Activated CD8-positive, alpha-beta T cell treated with anti-CD3 and anti-CD28 coated beads for 36 hours (primary cell): ENCODE measurements around the gene DIRAS2. TPM values are rescaled to one million over a fixed set of nuclear protein-coding genes. Genes with fewer than 3 reads are reported as not detected.

ENCODE experiments used
- ATAC-seq: fragments of 200-7000 bp; cut with Tn5 transposase; one replicate; pipeline ENCODE4 v1.10.0; 2021; ENCODE audit warnings: mild to moderate bottlenecking, moderate library complexity
- CTCF ChIA-PET: fragments of 350-600 bp; sonication (Branson Sonifier 250); formaldehyde crosslinking; loops from one replicate; lab custom pipeline; 2021; ENCODE audit warnings: antibody characterized with exemption; lab: Charles Lee
- POLR2A ChIA-PET: fragments of 350-600 bp; sonication (Branson Sonifier 250); formaldehyde crosslinking; loops from one replicate; lab custom pipeline; 2021; ENCODE audit warnings: antibody characterized with exemption; lab: Charles Lee
- DNase-seq: peaks from one replicate; pipeline ENCODE4 v3.0.0-alpha.2; 2020
- H3K27ac Mint-ChIP-seq: one replicate; pipeline ENCODE4 v1.8.0; 2021; ENCODE audit warnings: mild to moderate bottlenecking, mixed read lengths
- H3K27me3 Mint-ChIP-seq: one replicate; pipeline ENCODE4 v1.8.0; 2021; ENCODE audit warnings: mixed read lengths
- H3K36me3 Mint-ChIP-seq: one replicate; pipeline ENCODE4 v1.8.0; 2021; ENCODE audit warnings: low read depth, mixed read lengths
- H3K4me1 Mint-ChIP-seq: one replicate; pipeline ENCODE4 v1.8.0; 2021; ENCODE audit warnings: low read depth, mixed read lengths
- H3K4me3 Mint-ChIP-seq: one replicate; pipeline ENCODE4 v1.8.0; 2021; ENCODE audit warnings: mild to moderate bottlenecking, moderate library complexity, mixed read lengths
- H3K9me3 Mint-ChIP-seq: one replicate; pipeline ENCODE4 v1.8.0; 2021; ENCODE audit warnings: mixed read lengths
- intact Hi-C: fragments of 100-400 bp; cut with micrococcal nuclease; formaldehyde crosslinking; loops from one replicate; pipeline ENCODE4 v1.10.0; 2022
- total RNA-seq, 2 experiments: library from RNA; stranded (reverse); gene quantifications; one replicate each; pipeline ENCODE4 v1.2.3, GENCODE V29; 2021
- TF ChIP-seq, protein P1 (sequence below): fragments of 200-600 bp; IDR thresholded peaks from one replicate; pipeline ENCODE4 v1.8.0; 2022; ENCODE audit warnings: antibody characterized with exemption, mild to moderate bottlenecking

DIRAS2 gene
- total RNA-seq, 2 experiments from 2014 or later = not detected

- Mint-ChIP-seq H3K27ac (no peak overlapping the region), H3K4me3 (no peak overlapping the region), H3K27me3 (no peaks in the 10 kb centered on the region), H3K4me1 (no peaks in the 10 kb centered on the region), H3K9me3 (no peaks in the 10 kb centered on the region), H3K36me3 (no peaks in the 10 kb centered on the region)
- DNase-seq (no peak), ATAC-seq (no peak)
- POLR2A ChIA-PET = no interaction called here
- TF ChIP-seq, protein P1, sequence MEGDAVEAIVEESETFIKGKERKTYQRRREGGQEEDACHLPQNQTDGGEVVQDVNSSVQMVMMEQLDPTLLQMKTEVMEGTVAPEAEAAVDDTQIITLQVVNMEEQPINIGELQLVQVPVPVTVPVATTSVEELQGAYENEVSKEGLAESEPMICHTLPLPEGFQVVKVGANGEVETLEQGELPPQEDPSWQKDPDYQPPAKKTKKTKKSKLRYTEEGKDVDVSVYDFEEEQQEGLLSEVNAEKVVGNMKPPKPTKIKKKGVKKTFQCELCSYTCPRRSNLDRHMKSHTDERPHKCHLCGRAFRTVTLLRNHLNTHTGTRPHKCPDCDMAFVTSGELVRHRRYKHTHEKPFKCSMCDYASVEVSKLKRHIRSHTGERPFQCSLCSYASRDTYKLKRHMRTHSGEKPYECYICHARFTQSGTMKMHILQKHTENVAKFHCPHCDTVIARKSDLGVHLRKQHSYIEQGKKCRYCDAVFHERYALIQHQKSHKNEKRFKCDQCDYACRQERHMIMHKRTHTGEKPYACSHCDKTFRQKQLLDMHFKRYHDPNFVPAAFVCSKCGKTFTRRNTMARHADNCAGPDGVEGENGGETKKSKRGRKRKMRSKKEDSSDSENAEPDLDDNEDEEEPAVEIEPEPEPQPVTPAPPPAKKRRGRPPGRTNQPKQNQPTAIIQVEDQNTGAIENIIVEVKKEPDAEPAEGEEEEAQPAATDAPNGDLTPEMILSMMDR = no peak
- intact Hi-C loops = no loop called here
- CTCF ChIA-PET = no interaction called here
Observed at GRCh38 chr9:90580576-90580975, 62.0 kb downstream of the DIRAS2 start.

DNA sequence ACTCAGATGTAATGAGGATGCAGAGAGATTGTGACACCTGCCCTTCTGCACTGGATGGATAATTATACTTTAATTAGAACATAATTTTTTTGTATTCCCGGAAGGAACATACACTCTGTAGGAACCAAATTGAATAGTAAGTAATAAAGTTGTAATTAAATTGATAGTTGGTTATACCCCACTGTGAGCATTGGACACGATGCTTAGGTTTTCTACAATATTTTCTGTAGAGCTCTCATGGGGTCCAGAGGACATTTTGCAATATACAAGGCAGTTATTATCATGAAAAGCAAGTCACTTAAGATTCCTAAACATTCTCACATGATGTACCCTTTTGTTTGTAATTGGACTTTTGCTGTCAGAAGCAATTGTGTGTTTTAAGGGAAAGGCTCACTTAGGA lies 63.4 kb downstream of the DIRAS2 start:
- TF ChIP-seq, protein P1 = no peak
- Mint-ChIP-seq H3K9me3 (no peaks in the 10 kb centered on the region), H3K4me1 (no peaks in the 10 kb centered on the region), H3K36me3 (no peaks in the 10 kb centered on the region), H3K27ac (no peak overlapping the region), H3K27me3 (no peaks in the 10 kb centered on the region), H3K4me3 (no peak overlapping the region)
- CTCF ChIA-PET = no interaction called here
- DNase-seq = no peak
- no peak for ATAC-seq
- POLR2A ChIA-PET = no interaction called here
- intact Hi-C loops = no loop called here

GRCh38 chr9:90578126-90578815 lies 64.4 kb downstream of the DIRAS2 start:
- Mint-ChIP-seq H3K4me1 (no peaks in the 10 kb centered on the region), H3K36me3 (no peaks in the 10 kb centered on the region), H3K4me3 (no peak overlapping the region), H3K27me3 (peaks cover 1% of the 10 kb centered on the region), H3K27ac (no peak overlapping the region), H3K9me3 (no peaks in the 10 kb centered on the region)
- ChIA-PET CTCF (no interaction called here), POLR2A (no interaction called here)
- intact Hi-C loops = no loop called here
- DNase-seq = no peak
- TF ChIP-seq, protein P1 = no peak
- no peak for ATAC-seq

GRCh38 chr9:90569511-90569910 lies 73.1 kb downstream of the DIRAS2 start:
- Mint-ChIP-seq H3K36me3 (no peaks in the 10 kb centered on the region), H3K4me1 (no peaks in the 10 kb centered on the region), H3K27ac (no peak overlapping the region), H3K4me3 (no peak overlapping the region), H3K9me3 (no peaks in the 10 kb centered on the region), H3K27me3 (peaks cover 16% of the 10 kb centered on the region)
- DNase-seq = no peak
- ChIA-PET POLR2A (no interaction called here), CTCF (no interaction called here)
- TF ChIP-seq, protein P1 = no peak
- ATAC-seq = no peak
- intact Hi-C loops = no loop called here

DNA sequence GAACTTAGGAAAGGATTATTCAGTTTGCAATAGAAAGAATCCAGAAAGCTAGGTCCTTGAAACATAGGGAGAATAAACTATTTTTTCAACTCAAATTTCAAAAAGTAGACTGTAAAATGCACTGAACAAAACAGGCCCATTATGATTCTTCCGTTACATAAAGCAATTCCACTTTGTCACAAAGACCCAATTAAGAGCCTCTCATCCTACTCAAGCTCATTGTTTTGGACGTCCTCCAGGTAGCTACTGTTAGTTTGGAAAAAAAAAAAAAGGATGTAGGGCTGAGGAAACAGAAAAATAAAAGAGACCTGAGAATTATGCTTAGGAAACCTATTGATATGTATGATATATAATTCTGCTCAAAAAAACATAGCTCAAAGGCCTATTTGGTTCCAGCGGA lies 74.0 kb downstream of the DIRAS2 start:
- Mint-ChIP-seq H3K9me3 (no peaks in the 10 kb centered on the region), H3K36me3 (no peaks in the 10 kb centered on the region), H3K27ac (no peak overlapping the region), H3K27me3 (peaks cover 15% of the 10 kb centered on the region), H3K4me1 (no peaks in the 10 kb centered on the region), H3K4me3 (no peak overlapping the region)
- ChIA-PET CTCF (no interaction called here), POLR2A (no interaction called here)
- ATAC-seq = no peak
- intact Hi-C loops = no loop called here
- TF ChIP-seq, protein P1 = no peak
- no peak for DNase-seq
